B cell (primary cell): Measurements from ENCODE around the gene ZNF423.
"Not testable (repeated sequence)": the region's sequence is repeated elsewhere in the genome, so short reads cannot be mapped to it uniquely, and the experiment has no call there.

Experiments used
- EZH2 ChIP-seq: IDR thresholded peaks from 2 replicates; pipeline ENCODE4 v1.6.1; 2012; ENCODE audit warnings: borderline replicate concordance, low read depth, mild to moderate bottlenecking, moderate library complexity, low read length; ENCODE audit not compliant: insufficient read depth, poor library complexity, severe bottlenecking
- TF ChIP-seq, protein P1 (sequence below): fragments of 200-600 bp; IDR thresholded peaks from one replicate; pipeline ENCODE4 v1.8.0; 2022; ENCODE audit warnings: antibody characterized with exemption, mild to moderate bottlenecking

DNA sequence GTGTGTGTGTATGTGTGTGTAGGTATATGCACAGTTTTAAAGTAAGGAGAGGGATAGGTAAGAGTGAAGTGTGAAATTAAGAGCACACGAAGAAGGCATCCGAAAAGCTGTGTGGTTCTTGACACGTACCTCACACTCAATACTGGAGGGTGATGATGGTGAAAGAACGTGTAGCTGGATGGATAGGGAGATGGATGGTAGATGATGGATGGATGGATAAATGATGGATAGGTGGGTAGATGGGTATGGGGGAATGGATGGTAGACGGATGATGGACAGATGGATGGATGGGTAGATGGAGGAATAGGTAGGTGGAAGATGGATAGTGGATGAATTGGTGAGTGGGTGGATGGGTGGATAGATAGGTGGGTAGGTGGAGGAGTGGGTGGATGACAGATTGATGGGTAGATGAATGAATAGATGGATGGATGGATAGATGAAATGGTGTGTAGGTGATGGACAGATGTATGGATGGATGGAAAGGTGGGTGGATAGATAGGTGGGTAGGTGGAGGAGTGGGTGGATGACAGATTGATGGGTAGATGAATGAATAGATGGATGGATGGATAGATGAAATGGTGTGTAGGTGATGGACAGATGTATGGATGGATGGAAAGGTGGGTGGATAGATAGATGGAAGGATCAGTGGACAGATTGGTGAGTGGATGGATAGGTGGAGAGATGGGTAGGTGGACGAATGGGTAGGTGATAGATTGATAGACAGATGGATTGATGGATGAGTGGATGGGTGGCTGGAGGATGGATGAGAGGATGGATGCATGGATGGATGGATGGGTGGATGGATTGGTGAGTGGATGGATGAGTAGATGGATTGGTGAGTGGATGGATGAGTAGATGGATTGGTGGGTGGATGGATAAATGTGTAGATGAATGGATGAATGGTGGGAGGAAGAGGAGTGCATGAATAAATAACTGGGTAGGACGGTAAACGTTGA, 349.6 kb downstream of the ZNF423 start:
- TF ChIP-seq, protein P1, sequence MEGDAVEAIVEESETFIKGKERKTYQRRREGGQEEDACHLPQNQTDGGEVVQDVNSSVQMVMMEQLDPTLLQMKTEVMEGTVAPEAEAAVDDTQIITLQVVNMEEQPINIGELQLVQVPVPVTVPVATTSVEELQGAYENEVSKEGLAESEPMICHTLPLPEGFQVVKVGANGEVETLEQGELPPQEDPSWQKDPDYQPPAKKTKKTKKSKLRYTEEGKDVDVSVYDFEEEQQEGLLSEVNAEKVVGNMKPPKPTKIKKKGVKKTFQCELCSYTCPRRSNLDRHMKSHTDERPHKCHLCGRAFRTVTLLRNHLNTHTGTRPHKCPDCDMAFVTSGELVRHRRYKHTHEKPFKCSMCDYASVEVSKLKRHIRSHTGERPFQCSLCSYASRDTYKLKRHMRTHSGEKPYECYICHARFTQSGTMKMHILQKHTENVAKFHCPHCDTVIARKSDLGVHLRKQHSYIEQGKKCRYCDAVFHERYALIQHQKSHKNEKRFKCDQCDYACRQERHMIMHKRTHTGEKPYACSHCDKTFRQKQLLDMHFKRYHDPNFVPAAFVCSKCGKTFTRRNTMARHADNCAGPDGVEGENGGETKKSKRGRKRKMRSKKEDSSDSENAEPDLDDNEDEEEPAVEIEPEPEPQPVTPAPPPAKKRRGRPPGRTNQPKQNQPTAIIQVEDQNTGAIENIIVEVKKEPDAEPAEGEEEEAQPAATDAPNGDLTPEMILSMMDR: not testable (repeated sequence)
- TF ChIP-seq EZH2: not testable (repeated sequence)
